ENCODE data around the gene TNS2.

Gene TNS2

DNA sequence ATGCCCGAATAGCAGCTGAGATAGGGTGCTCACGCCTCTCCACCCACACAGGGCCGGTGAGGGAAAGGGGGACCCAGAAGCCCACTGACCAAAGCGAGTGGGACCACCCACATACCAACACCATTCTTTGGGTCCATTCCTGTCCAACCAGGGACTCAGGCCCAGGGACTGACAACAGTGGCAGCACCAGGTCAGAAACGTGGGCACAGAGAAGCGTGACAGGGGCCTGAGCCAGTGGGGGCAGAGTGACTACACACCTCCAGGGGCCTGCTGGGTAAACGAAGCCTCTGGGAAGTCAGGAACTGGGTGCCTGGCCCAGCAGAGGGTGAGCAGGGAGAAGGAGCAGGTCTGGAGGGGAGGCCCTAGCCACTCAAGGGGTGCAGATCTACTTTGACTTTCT is 15.6 kb downstream of the TNS2 start:
- Histone ChIP-seq H2BK15ac (ENCODE audit: low read length) (no peak overlapping the region), H2BK120ac (ENCODE audit: low read depth, low read length) (no peak overlapping the region), H3K18ac (ENCODE audit: low read length) (no peak overlapping the region), H3K4me2 (ENCODE audit: insufficient read depth, low read length, poor library complexity, severe bottlenecking) (no peak overlapping the region), H4K8ac (ENCODE audit: low read depth, low read length) (no peak overlapping the region), H3K9ac (ENCODE audit: low read depth, low read length, poor library complexity) (no peak overlapping the region), H2AK5ac (ENCODE audit: low read depth, low read length) (peak overlapping the region; percentile 38), H3K27me3 (ENCODE audit: control insufficient read depth in 3 of 3, insufficient read depth in 3 of 3, low read depth in 1 of 3, low read length in 3 of 3) (no peaks in the 10 kb centered on the region), H4K91ac (ENCODE audit: low read depth, low read length, poor library complexity) (no peak overlapping the region), H3K4me3 (ENCODE audit: low read length in 2 of 2) (no peak overlapping the region), H3K4ac (ENCODE audit: low read length) (no peak overlapping the region), H3K23ac (ENCODE audit: low read depth, low read length, poor library complexity) (no peak overlapping the region), H3K79me1 (ENCODE audit: low read depth, low read length) (no peaks in the 10 kb centered on the region), H3K9me3 (replicated peaks in 1 of 2; ENCODE audit: control insufficient read depth in 2 of 2, insufficient read depth in 1 of 2, low read depth in 1 of 2, low read length in 2 of 2) (no peaks in the 10 kb centered on the region), H2BK12ac (ENCODE audit: low read length) (no peak overlapping the region), H3K27ac (replicated peaks; ENCODE audit: low read length) (no peak overlapping the region), H3K14ac (ENCODE audit: low read length) (no peak overlapping the region), H2AFZ (ENCODE audit: low read length) (no peak overlapping the region), H2BK5ac (ENCODE audit: low read length) (no peak overlapping the region), H3K4me1 (ENCODE audit: control insufficient read depth in 2 of 2, insufficient read depth in 1 of 2, low read depth in 1 of 2, low read length in 2 of 2) (peaks cover 0 to 9% of the 10 kb centered on the region in 2 donors), H3K36me3 (replicated peaks in 1 of 2; ENCODE audit: control insufficient read depth in 2 of 2, insufficient read depth in 2 of 2, low read length in 2 of 2) (peaks cover 3 to 6% of the 10 kb centered on the region in 2 donors)
- no CpG with 5 or more reads among the region's 7 CpGs for WGBS, 2 donors (ENCODE audit: extremely low coverage in 2 of 2, insufficient read length in 2 of 2, insufficient replicate concordance in 1 of 2)
- DNase-seq (ENCODE audit: low spot score): no peak

DNA sequence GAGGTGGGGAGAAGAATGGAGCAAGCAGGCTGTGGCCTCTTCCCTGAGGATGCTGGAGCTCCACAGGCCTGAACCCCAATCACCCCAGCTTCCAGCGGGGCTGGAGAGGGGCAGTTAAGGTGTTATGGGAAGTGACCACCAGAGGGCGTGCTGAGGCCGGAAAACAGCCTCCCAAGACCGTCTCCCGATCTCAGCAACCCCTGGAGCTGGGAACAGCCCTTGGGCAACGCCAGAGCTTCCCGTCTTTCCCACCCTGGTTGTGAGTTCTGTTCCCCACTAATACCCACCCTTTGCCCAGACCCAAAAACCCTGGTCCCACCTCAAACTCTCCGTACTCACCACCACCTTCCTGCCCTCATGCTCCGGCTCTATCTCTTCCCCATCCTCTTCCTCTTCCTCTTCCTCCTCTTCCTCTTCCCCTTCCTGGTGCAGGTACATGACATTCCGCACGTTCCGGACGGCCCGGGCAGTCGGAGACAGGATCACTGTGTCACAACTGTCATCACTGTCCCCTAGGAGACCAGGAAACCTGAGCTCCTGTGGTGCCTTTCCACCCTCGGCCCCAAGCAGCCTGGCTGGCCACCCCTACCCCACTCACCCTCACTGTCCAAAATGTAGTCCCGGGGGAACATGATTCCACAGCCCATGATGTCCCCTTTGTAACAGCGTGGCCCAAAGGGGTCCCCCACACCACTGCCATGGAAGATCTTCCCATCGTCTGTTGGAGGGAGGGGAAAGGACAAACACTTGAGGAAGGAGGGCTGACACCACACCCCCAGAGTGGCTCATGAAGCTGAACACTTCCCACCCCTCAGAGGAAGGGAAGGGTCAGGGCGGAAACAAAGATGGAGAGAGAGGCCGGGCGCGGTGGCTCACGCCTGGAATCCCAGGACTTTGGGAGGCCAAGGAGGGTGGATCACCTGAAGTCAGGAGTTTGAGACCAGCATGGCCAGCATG is 16.4 kb downstream of the TNS2 start:
- H4K91ac ChIP-seq (ENCODE audit: low read depth, low read length, poor library complexity): no peak overlapping the region
- H3K14ac ChIP-seq (ENCODE audit: low read length): no peak overlapping the region
- no peak overlapping the region for H3K23ac ChIP-seq (ENCODE audit: low read depth, low read length, poor library complexity)
- H3K4me3 ChIP-seq (ENCODE audit: low read length in 2 of 2): no peak overlapping the region
- H3K9me3 ChIP-seq (replicated peaks in 1 of 2; ENCODE audit: control insufficient read depth in 2 of 2, insufficient read depth in 1 of 2, low read depth in 1 of 2, low read length in 2 of 2): no peaks in the 10 kb centered on the region
- H2BK15ac ChIP-seq (ENCODE audit: low read length): no peak overlapping the region
- peaks cover 3 to 6% of the 10 kb centered on the region in 2 donors for H3K36me3 ChIP-seq (replicated peaks in 1 of 2; ENCODE audit: control insufficient read depth in 2 of 2, insufficient read depth in 2 of 2, low read length in 2 of 2)
- H3K27me3 ChIP-seq (ENCODE audit: control insufficient read depth in 3 of 3, insufficient read depth in 3 of 3, low read depth in 1 of 3, low read length in 3 of 3): no peaks in the 10 kb centered on the region
- no peak overlapping the region for H2BK12ac ChIP-seq (ENCODE audit: low read length)
- no peak overlapping the region for H3K18ac ChIP-seq (ENCODE audit: low read length)
- H4K8ac ChIP-seq (ENCODE audit: low read depth, low read length): no peak overlapping the region
- no peak overlapping the region for H3K9ac ChIP-seq (ENCODE audit: low read depth, low read length, poor library complexity)
- H2AFZ ChIP-seq (ENCODE audit: low read length): no peak overlapping the region
- H2BK5ac ChIP-seq (ENCODE audit: low read length): no peak overlapping the region
- H3K4me2 ChIP-seq (ENCODE audit: insufficient read depth, low read length, poor library complexity, severe bottlenecking): no peak overlapping the region
- H2BK120ac ChIP-seq (ENCODE audit: low read depth, low read length): no peak overlapping the region
- H2AK5ac ChIP-seq (ENCODE audit: low read depth, low read length): no peak overlapping the region
- no CpG with 5 or more reads among the region's 24 CpGs for WGBS, 2 donors (ENCODE audit: extremely low coverage in 2 of 2, insufficient read length in 2 of 2, insufficient replicate concordance in 1 of 2)
- H3K4me1 ChIP-seq (ENCODE audit: control insufficient read depth in 2 of 2, insufficient read depth in 1 of 2, low read depth in 1 of 2, low read length in 2 of 2): peaks cover 0 to 13% of the 10 kb centered on the region in 2 donors
- DNase-seq (ENCODE audit: low spot score): peak; percentile 70
- H3K27ac ChIP-seq (replicated peaks; ENCODE audit: low read length): no peak overlapping the region
- H3K4ac ChIP-seq (ENCODE audit: low read length): no peak overlapping the region
- no peaks in the 10 kb centered on the region for H3K79me1 ChIP-seq (ENCODE audit: low read depth, low read length)

DNA sequence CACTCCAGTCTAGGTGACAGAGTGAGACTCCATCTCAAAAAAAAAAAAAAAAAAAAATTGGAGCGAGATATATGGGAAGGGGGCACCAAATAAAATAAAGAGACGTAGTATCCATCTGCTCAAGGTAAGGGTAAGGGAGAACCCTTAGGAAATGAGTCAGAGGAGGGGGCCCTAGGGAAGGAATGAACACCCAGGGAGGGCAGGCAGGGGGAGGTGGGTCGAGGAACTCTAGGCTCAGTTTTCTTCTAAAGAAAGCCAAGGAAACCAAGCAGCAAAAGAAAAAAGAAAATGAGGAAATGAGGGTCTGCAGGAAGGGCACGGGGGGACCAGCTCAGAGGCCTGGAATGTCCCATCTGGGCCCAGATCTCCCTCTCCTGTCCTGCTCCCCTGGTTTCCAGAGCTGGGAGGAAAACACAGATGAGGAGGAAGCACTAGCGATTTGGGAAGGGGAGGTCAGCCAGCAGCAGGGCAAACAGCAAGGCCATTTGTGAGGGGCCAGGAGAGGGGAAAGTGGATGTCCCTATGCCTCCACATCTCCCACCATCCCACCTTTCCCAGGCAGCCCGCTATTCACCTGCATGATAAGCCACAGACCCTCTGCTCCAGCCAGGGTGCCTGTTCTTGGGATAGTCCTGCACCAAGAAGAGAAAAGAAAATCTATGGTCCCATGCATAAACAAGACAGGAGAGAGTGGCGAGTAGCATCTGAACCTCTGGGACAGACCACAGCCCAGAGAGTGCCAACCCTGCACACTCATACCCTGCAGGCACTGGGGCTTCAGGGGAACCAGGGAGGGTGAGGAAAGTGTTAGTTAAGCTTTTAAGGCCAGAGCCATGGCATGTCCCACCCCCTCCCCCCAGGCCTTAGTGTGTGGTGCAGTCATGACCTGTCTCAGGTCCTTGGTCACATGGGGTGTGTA is 17.5 kb downstream of the TNS2 start:
- Histone ChIP-seq H4K91ac (ENCODE audit: low read depth, low read length, poor library complexity) (no peak overlapping the region), H3K18ac (ENCODE audit: low read length) (no peak overlapping the region), H3K27me3 (ENCODE audit: control insufficient read depth in 3 of 3, insufficient read depth in 3 of 3, low read depth in 1 of 3, low read length in 3 of 3) (no peaks in the 10 kb centered on the region), H3K79me1 (ENCODE audit: low read depth, low read length) (no peaks in the 10 kb centered on the region), H3K9ac (ENCODE audit: low read depth, low read length, poor library complexity) (peak overlapping the region; percentile 31), H2BK5ac (ENCODE audit: low read length) (no peak overlapping the region), H2AFZ (ENCODE audit: low read length) (no peak overlapping the region), H3K36me3 (replicated peaks in 1 of 2; ENCODE audit: control insufficient read depth in 2 of 2, insufficient read depth in 2 of 2, low read length in 2 of 2) (peaks cover 3 to 6% of the 10 kb centered on the region in 2 donors), H2AK5ac (ENCODE audit: low read depth, low read length) (no peak overlapping the region), H3K27ac (replicated peaks; ENCODE audit: low read length) (no peak overlapping the region), H3K4me1 (ENCODE audit: control insufficient read depth in 2 of 2, insufficient read depth in 1 of 2, low read depth in 1 of 2, low read length in 2 of 2) (peaks cover 5 to 13% of the 10 kb centered on the region in 2 donors), H3K14ac (ENCODE audit: low read length) (no peak overlapping the region), H3K23ac (ENCODE audit: low read depth, low read length, poor library complexity) (no peak overlapping the region), H3K4me2 (ENCODE audit: insufficient read depth, low read length, poor library complexity, severe bottlenecking) (no peak overlapping the region), H3K4me3 (ENCODE audit: low read length in 2 of 2) (no peak overlapping the region), H3K9me3 (replicated peaks in 1 of 2; ENCODE audit: control insufficient read depth in 2 of 2, insufficient read depth in 1 of 2, low read depth in 1 of 2, low read length in 2 of 2) (no peaks in the 10 kb centered on the region), H4K8ac (ENCODE audit: low read depth, low read length) (no peak overlapping the region), H2BK12ac (ENCODE audit: low read length) (no peak overlapping the region), H2BK15ac (ENCODE audit: low read length) (no peak overlapping the region), H3K4ac (ENCODE audit: low read length) (no peak overlapping the region), H2BK120ac (ENCODE audit: low read depth, low read length) (no peak overlapping the region)
- WGBS, 2 donors (ENCODE audit: extremely low coverage in 2 of 2, insufficient read length in 2 of 2, insufficient replicate concordance in 1 of 2): no CpG with 5 or more reads among the region's 7 CpGs
- DNase-seq (ENCODE audit: low spot score): no peak
